ENCODE data around the gene TLK2.

- no peak for TF ChIP-seq EP300 (IDR thresholded peaks at IDR 0.05; ENCODE audit: borderline replicate concordance)
- TF ChIP-seq NFIC (IDR thresholded peaks at IDR 0.05) = no peak
- TF ChIP-seq CEBPB (IDR thresholded peaks at IDR 0.05) = no peak
- no peak for TF ChIP-seq RAD21 (IDR thresholded peaks at IDR 0.05; ENCODE audit: low read depth)
- no peak for TF ChIP-seq FOXM1 (IDR thresholded peaks at IDR 0.05; ENCODE audit: borderline replicate concordance, low read depth)
- no peak for TF ChIP-seq TCF12 (IDR thresholded peaks at IDR 0.05; ENCODE audit: low read depth)
- no peak for TF ChIP-seq USF1 (IDR thresholded peaks at IDR 0.05)
- TF ChIP-seq MAX (IDR thresholded peaks at IDR 0.05) = no peak
- TF ChIP-seq ZBTB7A (IDR thresholded peaks at IDR 0.05; ENCODE audit: low read depth) = no peak
- TF ChIP-seq YY1 (IDR thresholded peaks at IDR 0.05; ENCODE audit: low read depth) = no peak
- TF ChIP-seq REST (IDR thresholded peaks at IDR 0.05; ENCODE audit: low read depth) = no peak
These were observed 135.5 kb downstream of the TLK2 start for GRCh38 chr17:62614142-62614541.

Data from Ishikawa (cell line).